Natural killer cell treated with Interleukin-12 subunit alpha and Interleukin-12 subunit beta and Interleukin-15 and Interleukin-18, amount 100 ng/mL, for 72 hours (primary cell): ENCODE results near the gene PDE1C. TPM values are rescaled to one million over a fixed set of nuclear protein-coding genes. Genes with fewer than 3 reads are reported as not detected.

ENCODE experiments used
- ATAC-seq, 2 donors: fragments of 150-1000 bp; cut with Tn5 transposase in 1 of 2; sonication (Bioruptor Pico), chemical (Tn5 transposase) in 1 of 2; 2 replicates each; pipeline ENCODE4 v1.10.0; 2021
- DNase-seq: peaks from one replicate; pipeline ENCODE4 v3.0.0; 2022; ENCODE audit warnings: low spot score
- H3K27ac Mint-ChIP-seq, 2 donors: 1 replicate in 1 of 2; 2 replicates in 1 of 2; pipeline ENCODE4 v1.8.0; 2022; ENCODE audit warnings: mixed read lengths in 2 of 2, mild to moderate bottlenecking in 1 of 2, moderate library complexity in 1 of 2
- H3K27me3 Mint-ChIP-seq, 2 donors: 1 replicate in 1 of 2; 2 replicates in 1 of 2; pipeline ENCODE4 v1.8.0; 2022; ENCODE audit warnings: mixed read lengths in 2 of 2
- H3K36me3 Mint-ChIP-seq: one replicate; pipeline ENCODE4 v1.8.0; 2022; ENCODE audit warnings: mixed read lengths
- H3K4me1 Mint-ChIP-seq, 2 donors: 1 replicate in 1 of 2; 2 replicates in 1 of 2; pipeline ENCODE4 v1.8.0; 2022; ENCODE audit warnings: low read depth in 2 of 2, mixed read lengths in 2 of 2, mild to moderate bottlenecking in 1 of 2
- H3K4me3 Mint-ChIP-seq: one replicate; pipeline ENCODE4 v1.8.0; 2022; ENCODE audit warnings: mixed read lengths
- H3K9me3 Mint-ChIP-seq: 2 replicates; pipeline ENCODE4 v1.8.0; 2022; ENCODE audit warnings: mixed read lengths
- total RNA-seq, 2 donors: library from RNA; stranded (reverse); gene quantifications; one replicate each; pipeline ENCODE4 v1.2.3, GENCODE V29; 2022

The PDE1C gene
- total RNA-seq, 2 donors from 2014 or later, result 0.12 to 0.39 TPM

DNA sequence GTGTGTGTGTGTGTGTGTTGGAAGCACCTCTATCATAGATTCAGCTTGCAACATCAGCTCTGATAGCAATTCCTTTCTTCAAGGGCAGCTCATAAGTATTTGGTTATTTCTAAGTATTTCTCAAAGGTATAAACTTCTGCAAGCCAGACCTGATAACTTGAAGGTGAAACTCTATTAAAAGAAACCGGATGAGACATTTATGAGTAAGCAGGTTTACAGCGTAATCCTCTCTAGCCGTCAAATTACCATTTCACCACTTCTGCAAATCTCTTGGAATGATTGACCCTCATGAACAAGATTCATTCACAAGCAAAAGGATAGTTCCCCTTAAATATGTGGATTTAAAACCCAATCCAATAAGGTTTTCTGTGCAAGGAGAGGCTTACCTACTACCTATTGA lies 23.1 kb downstream of the PDE1C start:
- peaks cover 0 to 2% of the 10 kb centered on the region in 2 donors for H3K27me3 Mint-ChIP-seq
- H3K9me3 Mint-ChIP-seq, result peaks cover 10% of the 10 kb centered on the region
- no peak overlapping the region for H3K27ac Mint-ChIP-seq
- DNase-seq (no peak), ATAC-seq (no peak)
- H3K4me1 Mint-ChIP-seq, result no peaks in the 10 kb centered on the region
- no peak overlapping the region for H3K4me3 Mint-ChIP-seq
- H3K36me3 Mint-ChIP-seq, result no peaks in the 10 kb centered on the region

GRCh38 chr7:32045228-32045627 lies 25.0 kb downstream of the PDE1C start:
- Mint-ChIP-seq H3K36me3 (no peaks in the 10 kb centered on the region), H3K4me1 (no peaks in the 10 kb centered on the region), H3K27me3 (peaks cover 0 to 2% of the 10 kb centered on the region in 2 donors), H3K4me3 (no peak overlapping the region), H3K9me3 (peaks cover 10% of the 10 kb centered on the region), H3K27ac (no peak overlapping the region)
- no peak for DNase-seq
- no peak for ATAC-seq

- Mint-ChIP-seq H3K27ac (no peak overlapping the region), H3K9me3 (peaks cover 10% of the 10 kb centered on the region), H3K4me1 (no peaks in the 10 kb centered on the region), H3K4me3 (no peak overlapping the region), H3K36me3 (no peaks in the 10 kb centered on the region), H3K27me3 (peaks cover 0 to 2% of the 10 kb centered on the region in 2 donors)
- ATAC-seq, result no peak
- no peak for DNase-seq
These were observed 25.5 kb downstream of the PDE1C start for GRCh38 chr7:32044739-32045138.

- DNase-seq, result no peak
- peaks cover 0 to 2% of the 10 kb centered on the region in 2 donors for H3K27me3 Mint-ChIP-seq
- no peaks in the 10 kb centered on the region for H3K4me1 Mint-ChIP-seq
- peaks cover 7% of the 10 kb centered on the region for H3K9me3 Mint-ChIP-seq
- no peak overlapping the region for H3K27ac Mint-ChIP-seq
- no peaks in the 10 kb centered on the region for H3K36me3 Mint-ChIP-seq
- no peak overlapping the region for H3K4me3 Mint-ChIP-seq
- ATAC-seq, result no peak
These were observed 26.5 kb downstream of the PDE1C start for GRCh38 chr7:32043688-32044087.

- DNase-seq, result no peak
- ATAC-seq, result no peak
- no peaks in the 10 kb centered on the region for H3K36me3 Mint-ChIP-seq
- peaks cover 10% of the 10 kb centered on the region for H3K9me3 Mint-ChIP-seq
- no peaks in the 10 kb centered on the region for H3K27me3 Mint-ChIP-seq
- H3K27ac Mint-ChIP-seq, result no peak overlapping the region
- no peak overlapping the region for H3K4me3 Mint-ChIP-seq
- H3K4me1 Mint-ChIP-seq, result no peaks in the 10 kb centered on the region
These were observed 27.3 kb downstream of the PDE1C start for GRCh38 chr7:32042900-32043299.

GRCh38 chr7:32039000-32039756 lies 31.0 kb downstream of the PDE1C start:
- ATAC-seq, result no peak
- Mint-ChIP-seq H3K9me3 (peaks cover 12% of the 10 kb centered on the region), H3K4me3 (no peak overlapping the region), H3K4me1 (peaks cover 10 to 16% of the 10 kb centered on the region in 2 donors), H3K27ac (no peak overlapping the region), H3K27me3 (no peaks in the 10 kb centered on the region), H3K36me3 (no peaks in the 10 kb centered on the region)
- DNase-seq, result no peak

GRCh38 chr7:32037650-32038198 lies 32.5 kb downstream of the PDE1C start:
- DNase-seq, result no peak
- no peaks in the 10 kb centered on the region for H3K27me3 Mint-ChIP-seq
- peaks cover 10 to 16% of the 10 kb centered on the region in 2 donors for H3K4me1 Mint-ChIP-seq
- no peak overlapping the region for H3K4me3 Mint-ChIP-seq
- H3K27ac Mint-ChIP-seq, result no peak overlapping the region
- H3K36me3 Mint-ChIP-seq, result no peaks in the 10 kb centered on the region
- no peak for ATAC-seq
- peaks cover 10% of the 10 kb centered on the region for H3K9me3 Mint-ChIP-seq

GRCh38 chr7:32036557-32036956 lies 33.6 kb downstream of the PDE1C start:
- no peaks in the 10 kb centered on the region for H3K36me3 Mint-ChIP-seq
- ATAC-seq (peak in 1 of 2 donors; percentile 65), DNase-seq (no peak)
- H3K4me3 Mint-ChIP-seq, result no peak overlapping the region
- peaks cover 0 to 2% of the 10 kb centered on the region in 2 donors for H3K27me3 Mint-ChIP-seq
- H3K4me1 Mint-ChIP-seq, result peaks cover 10 to 16% of the 10 kb centered on the region in 2 donors
- peaks cover 10% of the 10 kb centered on the region for H3K9me3 Mint-ChIP-seq
- H3K27ac Mint-ChIP-seq, result no peak overlapping the region

GRCh38 chr7:32034052-32034451 lies 36.2 kb downstream of the PDE1C start:
- no peak for DNase-seq
- Mint-ChIP-seq H3K4me1 (peaks cover 10 to 16% of the 10 kb centered on the region in 2 donors), H3K4me3 (no peak overlapping the region), H3K36me3 (no peaks in the 10 kb centered on the region), H3K27me3 (peaks cover 0 to 6% of the 10 kb centered on the region in 2 donors), H3K27ac (no peak overlapping the region), H3K9me3 (peaks cover 10% of the 10 kb centered on the region)
- no peak for ATAC-seq

DNA sequence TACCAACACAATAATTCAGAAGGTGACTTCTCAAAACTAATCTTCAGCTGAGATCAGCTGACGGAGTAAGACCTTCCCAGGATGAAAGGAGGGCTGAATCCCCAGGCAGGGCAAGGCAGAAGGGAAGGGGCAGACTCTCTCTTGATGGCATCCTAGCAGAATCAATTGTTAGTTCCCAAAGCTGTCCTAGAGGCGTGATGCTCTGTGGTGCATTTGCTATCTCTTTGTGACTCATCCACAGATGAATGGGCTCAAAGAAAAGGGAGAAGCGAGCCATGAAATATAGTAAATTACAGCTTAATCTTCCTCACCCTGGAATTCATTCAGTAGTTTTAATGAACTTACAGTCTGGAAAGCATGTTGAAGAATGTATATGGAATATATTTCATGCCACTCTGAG lies 37.2 kb downstream of the PDE1C start:
- H3K4me1 Mint-ChIP-seq, result peaks cover 10 to 16% of the 10 kb centered on the region in 2 donors
- no peak overlapping the region for H3K27ac Mint-ChIP-seq
- H3K4me3 Mint-ChIP-seq, result no peak overlapping the region
- H3K9me3 Mint-ChIP-seq, result peaks cover 7% of the 10 kb centered on the region
- ATAC-seq (no peak), DNase-seq (no peak)
- H3K36me3 Mint-ChIP-seq, result no peaks in the 10 kb centered on the region
- H3K27me3 Mint-ChIP-seq, result peaks cover 0 to 6% of the 10 kb centered on the region in 2 donors

- H3K36me3 Mint-ChIP-seq, result no peaks in the 10 kb centered on the region
- ATAC-seq (no peak), DNase-seq (no peak)
- peaks cover 10 to 12% of the 10 kb centered on the region in 2 donors for H3K4me1 Mint-ChIP-seq
- no peak overlapping the region for H3K4me3 Mint-ChIP-seq
- H3K27me3 Mint-ChIP-seq, result peaks cover 0 to 6% of the 10 kb centered on the region in 2 donors
- no peak overlapping the region for H3K27ac Mint-ChIP-seq
- peaks cover 7% of the 10 kb centered on the region for H3K9me3 Mint-ChIP-seq
These were observed 38.0 kb downstream of the PDE1C start for GRCh38 chr7:32032211-32032610.

- ATAC-seq (no peak), DNase-seq (no peak)
- Mint-ChIP-seq H3K27me3 (peaks cover 0 to 6% of the 10 kb centered on the region in 2 donors), H3K36me3 (no peaks in the 10 kb centered on the region), H3K4me3 (no peak overlapping the region), H3K9me3 (peaks cover 4% of the 10 kb centered on the region), H3K4me1 (peaks cover 1 to 4% of the 10 kb centered on the region in 2 donors), H3K27ac (no peak overlapping the region)
These were observed 39.1 kb downstream of the PDE1C start for GRCh38 chr7:32030904-32031692.

- Mint-ChIP-seq H3K4me3 (no peak overlapping the region), H3K9me3 (peaks cover 11% of the 10 kb centered on the region), H3K4me1 (no peaks in the 10 kb centered on the region), H3K27ac (no peak overlapping the region), H3K27me3 (peaks cover 0 to 6% of the 10 kb centered on the region in 2 donors), H3K36me3 (no peaks in the 10 kb centered on the region)
- no peak for DNase-seq
- ATAC-seq, result no peak
These were observed 44.2 kb downstream of the PDE1C start for GRCh38 chr7:32026083-32026425.
